ENCODE data around the gene GATA1.

Gene GATA1

DNA sequence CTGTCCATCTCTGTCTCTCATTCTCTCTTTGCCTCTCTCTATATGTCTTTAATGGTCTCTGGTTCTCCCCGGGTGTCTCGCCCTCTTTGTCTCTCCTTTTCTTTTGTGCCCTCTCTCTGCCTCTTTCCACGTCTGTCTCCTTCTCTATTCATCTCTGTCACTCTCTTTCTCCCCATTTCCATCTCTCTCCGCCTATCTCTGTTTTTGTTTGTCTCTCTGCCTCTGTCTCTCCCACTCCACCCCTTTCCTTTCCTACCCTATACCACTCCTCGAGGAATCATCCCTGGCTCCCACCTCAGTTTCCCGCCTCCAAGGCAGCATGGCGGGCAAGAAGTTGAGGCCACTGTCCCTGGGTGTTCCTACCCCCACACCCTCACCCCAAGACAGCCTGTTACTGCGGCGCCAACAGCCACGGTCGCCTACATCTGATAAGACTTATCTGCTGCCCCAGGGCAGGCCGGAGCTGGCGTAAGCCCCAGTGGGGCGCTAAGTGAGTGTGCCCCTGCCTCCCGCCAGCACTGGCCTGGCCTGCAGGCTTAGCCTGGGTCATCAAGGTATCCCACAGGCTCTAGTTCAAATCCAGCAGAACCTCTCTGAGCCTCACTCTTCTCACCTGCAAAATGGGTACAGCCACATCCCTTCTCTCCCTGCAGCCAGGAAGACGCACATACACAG is 713 bp upstream of the GATA1 start:
- no peak for DNase-seq (ENCODE audit: low spot score)

DNA sequence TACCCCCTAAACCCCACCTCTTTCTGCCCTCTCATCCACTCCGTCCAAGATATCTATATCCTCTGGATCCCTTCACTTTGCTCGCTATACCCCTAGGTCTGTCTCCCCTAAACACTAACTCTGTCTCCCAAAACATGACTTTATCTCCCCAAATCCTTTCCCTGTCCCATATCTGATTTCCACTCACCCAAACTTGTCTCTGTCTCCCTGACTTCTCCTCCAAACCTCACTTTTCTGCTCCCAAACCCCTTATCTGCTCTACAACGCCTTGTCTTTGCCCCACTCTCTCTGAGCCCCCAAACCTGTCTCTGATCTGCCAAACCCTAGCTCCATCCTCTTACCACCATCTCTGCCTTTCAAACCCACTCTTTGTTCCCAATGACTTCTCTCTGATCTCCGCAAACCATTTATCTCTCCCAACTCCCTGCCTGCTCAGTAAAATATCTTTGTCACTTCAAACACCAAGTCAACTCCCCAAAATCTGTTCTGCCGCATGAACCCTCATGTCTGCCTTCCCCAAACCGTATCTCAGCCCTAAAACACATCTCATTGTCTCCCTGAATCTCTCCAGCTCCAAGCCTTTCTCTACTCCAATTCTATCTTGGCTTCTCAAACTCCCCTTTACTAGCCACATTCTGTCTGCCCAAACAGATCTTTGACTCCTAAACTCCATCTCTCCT is 575 bp downstream of the GATA1 start:
- DNase-seq (ENCODE audit: low spot score) = no peak

DNA sequence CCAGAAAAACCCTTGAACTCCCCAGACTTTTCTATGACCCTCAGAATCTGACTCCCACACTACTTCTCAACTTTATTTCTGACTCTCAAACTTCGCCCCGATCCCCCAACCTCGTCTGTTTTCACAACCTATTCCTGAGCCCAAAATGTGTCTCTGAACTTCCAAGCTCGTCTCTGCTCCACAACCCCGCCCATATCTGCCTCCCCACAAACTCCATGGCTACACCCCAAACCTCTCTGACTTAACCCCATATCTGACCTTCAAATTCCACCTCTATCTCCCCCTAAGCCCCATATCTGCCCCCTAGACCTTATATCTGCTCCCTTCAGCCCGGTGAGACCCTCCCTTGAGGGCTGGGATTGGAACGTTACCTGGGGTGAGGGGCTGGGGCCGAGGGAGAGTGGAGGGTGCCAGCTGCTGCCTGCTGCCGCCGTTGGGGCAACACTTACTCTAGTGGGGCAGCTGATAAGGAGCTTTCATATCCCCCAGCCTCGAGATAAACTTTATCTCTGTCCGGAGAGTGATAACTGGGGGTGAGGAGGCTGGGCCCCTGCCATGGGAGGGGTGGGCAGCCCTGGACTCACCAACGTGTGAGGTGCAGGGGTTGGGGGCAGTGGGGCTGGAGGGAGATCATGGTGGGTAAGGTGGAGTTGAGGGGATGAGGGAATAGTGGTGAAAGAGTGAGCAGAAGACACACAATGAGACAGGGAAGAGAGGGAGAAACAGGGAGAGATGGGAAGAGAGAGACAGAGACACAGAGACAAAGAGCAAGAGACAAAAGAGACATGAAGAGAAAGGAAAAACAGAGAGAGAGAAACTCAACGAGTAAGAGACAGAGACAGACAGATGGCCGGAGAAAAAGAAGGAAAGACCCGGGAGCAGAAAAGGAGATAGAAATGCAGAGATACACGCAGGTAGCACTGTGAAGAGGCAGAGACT is 1.4 kb downstream of the GATA1 start:
- DNase-seq (ENCODE audit: low spot score) = no peak

DNA sequence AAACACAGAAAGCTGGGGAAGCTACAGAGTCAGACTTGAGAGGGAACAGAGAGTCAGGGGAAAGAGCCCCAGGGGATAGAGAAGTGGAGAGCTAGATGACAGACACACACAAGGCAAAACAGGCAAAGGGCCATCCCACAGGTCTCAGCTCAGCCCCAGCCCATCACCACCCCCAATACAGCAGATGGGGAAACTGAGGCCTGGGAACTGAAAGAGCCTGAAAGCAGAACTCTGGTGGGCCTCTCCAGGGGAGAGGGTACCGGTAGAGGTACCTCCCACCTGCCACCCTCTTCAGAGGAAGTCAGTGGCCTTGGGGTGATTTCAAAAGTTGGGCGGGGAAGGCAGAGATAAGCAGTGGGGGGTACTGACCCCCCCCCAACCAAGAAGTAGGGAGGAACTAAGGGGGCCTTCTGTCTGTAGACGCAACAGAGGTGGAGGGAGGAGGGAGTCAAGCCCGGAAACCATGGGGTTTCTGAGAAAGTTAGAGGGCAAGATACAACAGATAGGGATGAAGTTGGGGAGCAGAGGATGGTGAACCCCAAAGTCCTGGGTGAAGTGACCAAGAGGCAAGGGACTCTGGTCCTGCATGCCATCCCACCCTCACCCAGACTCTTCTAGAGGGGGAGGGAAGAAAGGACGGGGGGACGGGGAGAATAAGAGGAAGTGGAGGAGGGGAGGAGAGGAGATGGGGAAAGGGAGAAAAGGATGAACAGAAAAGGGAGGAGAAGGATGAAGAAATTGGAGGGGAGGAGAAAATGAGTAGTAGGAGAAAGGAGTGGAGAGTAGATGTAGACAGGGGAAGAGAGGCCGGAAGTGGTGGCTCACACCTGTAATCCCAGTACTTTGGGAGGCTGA is 3.2 kb downstream of the GATA1 start:
- DNase-seq (ENCODE audit: low spot score) = no peak

DNA sequence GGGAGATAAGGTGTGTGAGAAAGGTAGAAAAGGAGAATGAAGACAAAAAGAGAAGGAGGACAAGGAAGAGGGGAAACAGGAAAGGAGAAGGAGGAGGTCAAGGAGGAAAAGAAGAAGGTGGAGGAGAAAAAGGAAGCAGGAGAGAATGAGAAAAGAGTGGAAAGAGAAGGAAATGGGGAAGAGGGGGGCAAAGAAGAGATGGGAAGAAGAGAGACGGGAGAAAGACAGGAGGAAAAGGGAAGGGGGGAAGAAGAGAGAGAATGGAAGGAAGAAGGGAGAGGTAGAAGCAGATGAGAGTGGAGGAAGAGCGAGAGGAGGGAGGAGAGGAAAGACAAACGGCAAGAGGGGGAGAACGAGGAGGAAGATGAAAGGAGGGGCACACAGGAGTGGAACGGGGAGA is 4.1 kb downstream of the GATA1 start:
- no peak for DNase-seq (ENCODE audit: low spot score)

DNA sequence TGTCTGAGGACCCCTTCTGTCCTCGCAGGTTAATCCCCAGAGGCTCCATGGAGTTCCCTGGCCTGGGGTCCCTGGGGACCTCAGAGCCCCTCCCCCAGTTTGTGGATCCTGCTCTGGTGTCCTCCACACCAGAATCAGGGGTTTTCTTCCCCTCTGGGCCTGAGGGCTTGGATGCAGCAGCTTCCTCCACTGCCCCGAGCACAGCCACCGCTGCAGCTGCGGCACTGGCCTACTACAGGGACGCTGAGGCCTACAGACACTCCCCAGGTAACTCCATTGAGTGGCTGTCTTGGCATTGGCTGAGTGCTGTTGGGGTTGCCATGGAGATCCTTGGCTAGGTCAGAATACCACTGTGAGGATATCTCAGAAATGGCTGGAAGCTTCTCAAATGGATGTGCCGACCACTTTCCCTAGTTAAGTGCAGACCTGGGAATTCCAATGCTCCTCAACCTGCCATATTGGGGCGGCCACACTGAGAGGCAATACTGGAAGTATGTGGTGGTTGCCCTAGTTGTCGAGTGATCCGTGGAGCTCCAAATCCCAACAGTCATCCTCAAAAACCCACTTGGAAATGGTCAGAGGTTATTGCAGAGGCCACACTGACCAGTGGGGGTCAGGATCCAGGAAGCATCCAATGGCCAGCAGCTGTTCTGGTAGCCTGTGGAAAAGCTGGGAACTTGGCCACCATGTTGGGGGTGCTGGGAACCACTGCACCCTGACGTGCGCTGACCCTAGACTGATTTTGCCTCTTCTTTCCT is 4.9 kb downstream of the GATA1 start:
- no peak for DNase-seq (ENCODE audit: low spot score)

DNA sequence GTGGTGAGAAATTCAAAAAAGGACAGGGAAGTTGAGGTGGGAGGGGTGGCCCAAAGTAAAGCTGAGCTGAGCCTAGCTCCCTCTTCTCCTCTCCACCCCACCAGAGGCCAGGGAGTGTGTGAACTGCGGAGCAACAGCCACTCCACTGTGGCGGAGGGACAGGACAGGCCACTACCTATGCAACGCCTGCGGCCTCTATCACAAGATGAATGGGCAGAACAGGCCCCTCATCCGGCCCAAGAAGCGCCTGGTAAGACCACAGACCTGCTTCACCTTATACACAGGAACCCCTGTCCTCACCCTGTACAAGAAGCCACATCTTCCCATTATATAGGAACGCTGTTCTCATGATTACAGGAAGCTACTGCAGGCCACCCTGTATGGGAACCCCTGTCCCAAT is 5.8 kb downstream of the GATA1 start:
- no peak for DNase-seq (ENCODE audit: low spot score)

DNA sequence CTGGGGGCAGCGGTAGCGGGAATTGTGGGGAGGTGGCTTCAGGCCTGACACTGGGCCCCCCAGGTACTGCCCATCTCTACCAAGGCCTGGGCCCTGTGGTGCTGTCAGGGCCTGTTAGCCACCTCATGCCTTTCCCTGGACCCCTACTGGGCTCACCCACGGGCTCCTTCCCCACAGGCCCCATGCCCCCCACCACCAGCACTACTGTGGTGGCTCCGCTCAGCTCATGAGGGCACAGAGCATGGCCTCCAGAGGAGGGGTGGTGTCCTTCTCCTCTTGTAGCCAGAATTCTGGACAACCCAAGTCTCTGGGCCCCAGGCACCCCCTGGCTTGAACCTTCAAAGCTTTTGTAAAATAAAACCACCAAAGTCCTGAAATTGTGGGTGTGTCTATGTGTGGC is 7.5 kb downstream of the GATA1 start:
- DNase-seq (ENCODE audit: low spot score) = no peak

DNA sequence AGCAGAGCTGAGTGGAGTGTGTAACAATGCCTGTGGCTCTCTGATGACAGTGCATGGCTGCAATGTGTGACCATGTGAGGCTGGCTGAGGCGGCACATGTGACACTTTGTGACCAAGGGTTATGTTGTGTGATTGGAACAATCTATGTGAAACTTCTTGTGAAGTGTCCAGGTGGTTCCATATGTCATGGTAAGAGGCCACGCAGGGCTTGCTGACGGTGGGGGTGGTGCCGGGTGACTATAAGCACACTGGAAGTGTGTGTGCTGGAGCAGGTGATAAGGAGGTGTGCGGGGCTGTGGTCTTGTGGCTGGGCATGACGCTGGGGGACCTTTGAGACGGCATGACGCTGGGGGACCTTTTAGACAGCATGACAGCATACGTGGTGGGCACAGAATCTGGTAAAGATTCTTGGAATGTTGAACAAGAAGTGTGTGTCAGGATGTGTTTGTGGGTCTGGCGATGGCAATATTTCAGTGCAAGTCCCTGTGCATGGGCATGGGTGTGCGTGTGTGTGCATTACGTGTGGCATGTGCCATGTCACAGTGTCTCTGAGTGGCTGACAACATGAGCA is 8.0 kb downstream of the GATA1 start:
- no peak for DNase-seq (ENCODE audit: low spot score)

DNA sequence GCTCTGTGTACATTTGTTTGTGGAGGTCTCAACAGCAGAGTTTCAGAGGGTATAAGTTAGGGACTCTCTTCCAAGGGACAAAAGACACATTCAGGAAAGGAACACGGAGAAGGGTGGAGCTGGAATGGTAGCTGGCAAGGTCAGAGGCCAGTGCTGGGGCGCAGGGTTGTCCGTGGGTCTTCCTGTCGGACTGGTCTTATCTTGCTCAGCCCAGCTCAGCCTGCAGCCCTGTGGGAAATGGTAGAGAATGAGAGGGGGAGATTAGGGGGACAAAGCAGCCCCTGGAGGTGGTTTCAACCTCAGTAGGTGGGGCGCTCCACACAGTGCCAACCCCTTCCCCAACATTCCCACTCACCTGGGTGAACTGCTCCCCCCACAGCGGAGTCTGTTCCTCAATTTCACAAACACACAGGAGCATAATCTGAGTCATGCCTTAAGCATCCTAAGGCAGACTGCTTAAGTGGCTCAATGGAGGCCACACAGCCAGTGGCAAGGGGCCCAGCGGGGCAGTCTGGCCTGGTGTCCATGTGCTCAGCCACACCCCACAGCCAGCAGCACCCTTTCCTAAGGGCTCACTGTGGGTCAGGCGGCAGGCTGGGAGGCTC is 8.6 kb downstream of the GATA1 start:
- no peak for DNase-seq (ENCODE audit: low spot score)

DNA sequence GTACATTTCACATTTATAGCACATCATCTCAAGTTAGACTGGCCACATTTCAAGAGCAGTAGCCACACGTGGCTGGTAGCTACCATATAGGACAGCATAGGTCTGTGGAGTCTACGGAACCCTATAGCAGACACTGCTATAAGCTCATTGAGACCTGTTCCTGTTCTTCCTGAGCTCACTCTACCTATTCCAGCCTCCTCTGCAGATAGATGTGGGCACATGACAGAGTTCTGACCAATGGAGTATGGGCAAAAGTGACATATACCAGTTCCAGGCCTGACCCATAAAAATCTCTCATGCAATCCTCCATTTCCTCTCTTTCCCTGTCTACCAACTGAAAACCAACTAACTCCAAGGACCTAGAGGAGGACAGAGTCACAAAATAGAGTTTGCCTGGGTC is 11.9 kb downstream of the GATA1 start:
- no peak for DNase-seq (ENCODE audit: low spot score)

DNA sequence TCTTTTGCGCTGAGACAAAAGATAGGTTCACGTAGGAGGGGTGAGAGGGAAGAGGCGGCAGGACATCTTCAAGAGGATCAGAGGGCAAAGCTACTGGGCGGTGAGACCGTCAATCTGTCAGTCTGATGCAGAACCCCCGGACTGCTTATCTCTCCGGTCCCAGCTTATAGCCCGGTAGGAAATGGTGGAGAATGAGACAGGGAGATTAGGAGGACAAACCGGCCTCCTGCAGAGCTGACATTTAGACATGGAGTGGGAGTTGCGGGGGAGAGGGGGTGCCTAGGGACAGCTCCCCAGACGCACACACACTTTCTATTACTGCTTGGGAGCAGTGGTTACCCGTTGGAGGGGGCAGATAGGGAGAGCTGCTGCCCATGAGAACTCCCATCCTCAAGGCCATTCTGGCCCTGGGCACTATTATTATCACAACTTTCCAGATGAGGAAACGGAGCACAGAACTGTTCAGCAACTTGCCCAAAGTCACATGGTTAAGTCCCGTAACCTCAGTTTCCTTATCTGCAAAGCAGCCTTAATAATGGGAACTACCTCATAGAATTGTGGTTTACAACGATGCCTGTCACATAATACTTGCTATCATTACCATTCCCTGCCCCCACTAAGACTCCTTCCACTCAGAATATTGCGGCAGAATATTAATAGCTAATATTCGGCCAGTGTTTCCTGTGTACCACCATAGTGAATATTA is 14.3 kb downstream of the GATA1 start:
- no peak for DNase-seq (ENCODE audit: low spot score)

DNA sequence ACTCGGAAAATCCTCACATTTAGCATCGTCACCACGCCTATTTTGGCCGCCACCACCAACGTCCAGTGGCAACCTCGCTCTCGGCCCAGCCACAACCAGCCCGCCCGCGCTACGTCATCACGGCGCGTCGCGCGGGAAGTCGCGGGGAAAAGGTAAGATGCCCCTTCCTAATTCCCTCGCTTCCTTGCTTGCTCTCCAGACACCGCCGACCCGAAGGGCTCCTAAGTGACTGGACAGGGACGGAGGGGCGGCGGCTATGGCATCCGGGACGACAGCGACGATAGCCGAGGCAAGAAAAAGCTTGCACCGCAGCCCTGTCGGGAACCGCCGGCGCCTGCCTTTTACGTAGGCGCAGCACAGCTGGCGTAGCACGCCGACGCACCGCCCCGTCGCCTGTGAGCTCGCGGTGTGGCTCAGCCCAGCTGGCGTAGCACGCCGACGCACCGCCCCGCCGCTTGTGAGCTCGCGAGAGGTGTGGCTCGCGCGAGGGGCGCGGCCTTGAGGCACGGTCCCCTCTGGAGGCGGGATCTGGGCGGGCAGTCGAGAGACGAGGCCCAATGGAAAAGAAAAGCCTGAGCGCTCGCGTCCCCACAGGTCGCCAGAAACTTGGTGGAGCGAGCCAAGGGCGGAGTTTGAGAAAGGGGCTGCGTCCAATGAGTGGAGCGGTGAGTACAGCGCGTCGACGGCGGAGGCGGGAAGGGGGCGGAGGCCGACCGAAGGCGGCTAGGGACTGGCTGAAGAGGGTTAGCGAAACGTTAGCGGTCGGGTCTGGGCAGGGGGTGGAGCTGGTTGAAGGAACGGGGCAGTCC is 15.1 kb downstream of the GATA1 start, which contains the start of gene HDAC6:
HDAC6 (plus strand) TSS at position 788 of the 809 bp plus-strand sequence. CDS start 626 bp downstream, outside the sequence.
- DNase-seq (ENCODE audit: low spot score) = peak; percentile 97

DNA sequence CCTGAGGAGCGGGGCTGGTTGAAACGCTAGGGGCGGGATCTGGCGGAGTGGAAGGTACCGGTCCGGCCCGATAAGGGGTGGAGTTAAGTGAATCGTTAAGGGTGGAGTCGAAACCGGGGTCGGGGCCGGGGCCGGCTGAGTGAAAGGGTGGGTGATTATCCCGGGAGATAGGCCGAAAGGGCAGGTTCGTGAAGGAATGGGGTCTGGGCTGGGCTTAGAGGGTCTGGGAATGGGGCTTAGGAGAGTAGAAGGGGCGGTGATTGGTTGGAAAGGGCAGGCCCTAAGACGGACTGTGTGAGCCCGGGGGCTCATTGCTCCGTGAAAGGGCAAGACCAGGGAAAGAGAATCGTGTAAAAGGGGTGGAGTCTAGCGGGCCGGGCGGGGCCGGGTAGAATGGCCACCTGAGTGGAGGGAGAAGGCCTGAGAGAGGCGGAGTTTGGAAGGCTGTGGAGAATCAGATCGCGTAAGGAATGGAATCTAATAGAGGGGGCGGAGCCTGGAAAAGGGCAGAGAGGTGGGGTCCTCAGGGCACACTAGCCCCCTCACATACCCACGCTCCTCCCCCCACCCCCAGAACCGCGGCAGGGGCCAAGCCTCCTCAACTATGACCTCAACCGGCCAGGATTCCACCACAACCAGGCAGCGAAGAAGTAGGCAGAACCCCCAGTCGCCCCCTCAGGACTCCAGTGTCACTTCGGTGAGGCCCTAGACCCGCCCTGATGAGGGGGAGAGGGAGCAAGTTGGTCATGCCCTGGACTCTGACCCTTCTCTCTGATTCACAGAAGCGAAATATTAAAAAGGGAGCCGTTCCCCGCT is 15.9 kb downstream of the GATA1 start:
- peak; percentile 40 for DNase-seq (ENCODE audit: low spot score)

DNA sequence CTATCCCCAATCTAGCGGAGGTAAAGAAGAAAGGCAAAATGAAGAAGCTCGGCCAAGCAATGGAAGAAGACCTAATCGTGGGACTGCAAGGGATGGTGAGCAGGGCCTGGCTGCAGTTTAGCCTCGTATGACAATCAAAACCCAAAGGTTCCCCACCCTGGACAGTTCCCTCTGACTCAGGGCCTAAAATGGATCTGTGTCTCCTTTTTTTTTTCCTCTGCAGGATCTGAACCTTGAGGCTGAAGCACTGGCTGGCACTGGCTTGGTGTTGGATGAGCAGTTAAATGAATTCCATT is 16.5 kb downstream of the GATA1 start:
- no peak for DNase-seq (ENCODE audit: low spot score)

DNA sequence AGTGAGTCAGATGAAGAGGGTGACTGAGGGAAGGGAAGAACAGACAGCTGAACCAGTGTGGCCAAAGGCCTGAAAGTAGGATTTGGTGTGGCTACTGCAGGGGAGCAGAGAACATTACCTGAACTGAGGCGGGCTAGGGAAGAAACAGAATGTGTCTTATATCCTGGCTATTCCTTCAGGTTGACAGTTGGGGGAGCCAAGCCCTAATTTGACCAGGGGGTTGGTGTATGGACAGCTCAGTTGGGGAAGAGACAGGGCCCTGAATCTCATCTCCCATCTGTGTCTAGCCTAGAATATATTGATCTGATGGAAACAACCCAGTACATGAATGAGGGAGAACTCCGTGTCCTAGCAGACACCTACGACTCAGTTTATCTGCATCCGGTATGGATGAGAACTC is 19.7 kb downstream of the GATA1 start:
- no peak for DNase-seq (ENCODE audit: low spot score)

DNA sequence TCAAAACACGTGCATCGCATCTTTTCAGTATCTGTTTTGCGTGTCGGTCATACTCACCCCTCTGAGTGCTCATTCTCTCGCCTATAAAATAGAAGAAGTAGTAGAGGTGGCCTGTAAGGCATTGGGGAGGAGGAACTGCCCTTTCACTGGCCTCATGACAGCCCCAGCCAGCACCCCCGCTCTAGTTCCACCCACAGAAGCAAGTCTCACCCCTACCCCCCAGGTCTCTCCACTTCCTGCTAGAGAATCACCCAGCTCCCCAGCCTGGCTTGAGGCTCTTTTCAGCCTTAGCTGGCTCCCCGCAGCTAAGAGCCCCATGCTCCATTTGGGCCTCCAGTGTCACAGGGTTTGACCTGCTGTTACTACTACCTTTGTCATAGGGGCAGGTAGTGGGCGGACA is 27.3 kb downstream of the GATA1 start:
- DNase-seq (ENCODE audit: low spot score) = no peak

DNA sequence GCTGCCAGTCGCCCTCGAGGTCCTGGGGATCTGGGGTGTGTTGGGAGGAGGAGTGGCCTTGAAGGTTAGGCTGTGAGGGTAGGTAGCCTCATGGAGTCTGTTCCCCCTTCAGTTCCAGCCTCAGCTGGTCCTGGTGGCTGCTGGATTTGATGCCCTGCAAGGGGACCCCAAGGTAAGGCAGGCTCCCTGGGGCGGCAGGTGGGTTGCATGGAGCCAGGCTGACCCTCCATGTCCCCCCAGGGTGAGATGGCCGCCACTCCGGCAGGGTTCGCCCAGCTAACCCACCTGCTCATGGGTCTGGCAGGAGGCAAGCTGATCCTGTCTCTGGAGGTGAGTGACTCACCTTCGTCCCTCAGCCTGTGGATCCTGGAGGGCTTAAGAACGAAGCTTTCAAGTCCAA is 28.3 kb downstream of the GATA1 start:
- DNase-seq (ENCODE audit: low spot score) = no peak
